Measurements from ENCODE around the gene IFT22.

GRCh38 chr7:101278461-101279292 is 42.9 kb downstream of the IFT22 start:
- TF ChIP-seq GATA3 (IDR thresholded peaks at IDR 0.05; ENCODE audit: low read depth, low read length) (no peak), GATA2 (IDR thresholded peaks at IDR 0.05; ENCODE audit: low read depth, low read length) (no peak)
